ENCODE data around the gene GREB1L.

DNA sequence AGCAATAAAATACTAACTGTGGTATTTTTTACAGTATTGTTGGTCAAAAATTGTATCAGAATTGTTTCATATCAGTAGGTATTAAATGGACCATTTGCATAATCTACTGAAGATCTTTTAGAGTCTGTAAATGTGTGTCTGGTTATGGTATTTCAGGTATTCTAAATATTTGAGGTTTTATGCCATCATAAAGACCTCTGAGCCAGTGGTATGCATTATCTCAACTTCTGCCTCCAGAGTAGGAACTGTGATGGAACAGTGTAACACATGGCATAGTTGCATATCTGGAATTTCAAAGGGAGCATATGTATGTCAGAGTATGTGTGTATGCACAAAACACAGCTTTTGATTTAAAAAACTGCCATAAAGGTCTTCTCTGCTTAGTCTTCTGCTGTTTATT, 15.4 kb downstream of the GREB1L start:
- TF ChIP-seq, protein P1, sequence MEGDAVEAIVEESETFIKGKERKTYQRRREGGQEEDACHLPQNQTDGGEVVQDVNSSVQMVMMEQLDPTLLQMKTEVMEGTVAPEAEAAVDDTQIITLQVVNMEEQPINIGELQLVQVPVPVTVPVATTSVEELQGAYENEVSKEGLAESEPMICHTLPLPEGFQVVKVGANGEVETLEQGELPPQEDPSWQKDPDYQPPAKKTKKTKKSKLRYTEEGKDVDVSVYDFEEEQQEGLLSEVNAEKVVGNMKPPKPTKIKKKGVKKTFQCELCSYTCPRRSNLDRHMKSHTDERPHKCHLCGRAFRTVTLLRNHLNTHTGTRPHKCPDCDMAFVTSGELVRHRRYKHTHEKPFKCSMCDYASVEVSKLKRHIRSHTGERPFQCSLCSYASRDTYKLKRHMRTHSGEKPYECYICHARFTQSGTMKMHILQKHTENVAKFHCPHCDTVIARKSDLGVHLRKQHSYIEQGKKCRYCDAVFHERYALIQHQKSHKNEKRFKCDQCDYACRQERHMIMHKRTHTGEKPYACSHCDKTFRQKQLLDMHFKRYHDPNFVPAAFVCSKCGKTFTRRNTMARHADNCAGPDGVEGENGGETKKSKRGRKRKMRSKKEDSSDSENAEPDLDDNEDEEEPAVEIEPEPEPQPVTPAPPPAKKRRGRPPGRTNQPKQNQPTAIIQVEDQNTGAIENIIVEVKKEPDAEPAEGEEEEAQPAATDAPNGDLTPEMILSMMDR (conservative IDR thresholded peaks at IDR 0.05; ENCODE audit: low read length) = no peak
- no peak for TF ChIP-seq EZH2phosphoT487 (IDR thresholded peaks at IDR 0.05; ENCODE audit: borderline replicate concordance, low read depth, low read length)
